Measurements from ENCODE around the gene ZBTB17. TPM values are rescaled to one million over a fixed set of nuclear protein-coding genes. Genes with fewer than 3 reads are reported as not detected.

ZBTB17 gene
- total and polyA plus RNA-seq, 2 of the 8 experiments (the other 6 are each of a cell fraction or from before 2014, with no cell fraction given) = 24.7 to 36.2 TPM

DNA sequence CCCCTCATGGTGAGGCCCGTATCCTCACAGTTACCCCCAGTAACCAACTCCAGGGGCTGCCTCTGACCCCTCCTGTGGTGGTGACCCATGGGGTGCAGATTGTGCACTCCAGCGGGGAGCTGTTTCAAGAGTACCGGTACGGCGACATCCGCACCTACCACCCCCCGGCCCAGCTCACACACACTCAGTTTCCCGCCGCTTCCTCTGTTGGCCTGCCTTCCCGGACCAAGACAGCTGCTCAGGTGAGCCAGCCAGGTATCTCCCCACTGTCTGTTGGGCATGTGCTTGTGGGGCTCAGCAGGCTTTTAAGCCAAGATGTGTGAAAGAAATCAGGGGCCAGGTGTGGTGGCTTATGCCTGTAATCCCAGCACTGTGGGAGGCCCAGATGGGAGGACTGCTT is 39.9 kb downstream of the ZBTB17 start:
- no peaks in the 10 kb centered on the region for H3K79me2 ChIP-seq (ENCODE audit: control insufficient read depth in 1 of 2, insufficient read depth in 2 of 2, low read length in 2 of 2)
- no peak overlapping the region for H2BK15ac ChIP-seq (ENCODE audit: low read length)
- H3K27ac ChIP-seq (ENCODE audit: low read depth, low read length) = no peak overlapping the region
- H3K4ac ChIP-seq (replicated peaks; ENCODE audit: insufficient read length, low read depth, low read length) = no peak overlapping the region
- no peaks in the 10 kb centered on the region for H3K23me2 ChIP-seq (ENCODE audit: low read depth, low read length)
- peaks cover 6 to 13% of the 10 kb centered on the region in 2 experiments for H4K20me1 ChIP-seq (replicated peaks in 1 of 2; ENCODE audit: control insufficient read depth in 1 of 2, insufficient read depth in 2 of 2, low read length in 2 of 2)
- H3K36me3 ChIP-seq (ENCODE audit: control insufficient read depth in 2 of 4, insufficient read depth in 4 of 4, low read length in 3 of 4) = peaks cover 29 to 76% (median 39%) of the 10 kb centered on the region in 4 experiments
- H2BK20ac ChIP-seq (ENCODE audit: low read length) = no peak overlapping the region
- no peak overlapping the region for H2BK120ac ChIP-seq (replicated peaks; ENCODE audit: low read depth, low read length)
- H3K14ac ChIP-seq (ENCODE audit: insufficient read length) = no peak overlapping the region
- no peak overlapping the region for H4K91ac ChIP-seq (replicated peaks; ENCODE audit: insufficient read length, low read length)
- DNase-seq (ENCODE audit: low read depth in 1 of 2, low spot score in 2 of 2) (no peak), FAIRE-seq (no peak)
- no peaks in the 10 kb centered on the region; a peak in 1 of 7 replicates for H3K27me3 ChIP-seq (replicated peaks in 1 of 4; ENCODE audit: control insufficient read depth in 3 of 4, extremely low read depth in 1 of 4, insufficient read depth in 3 of 4, low read length in 3 of 4)
- ChIA-PET POLR2A (ENCODE audit: partially characterized antibody) (interaction anchor here (1.4 kb wide), 1 partner anchor 12 kb away, joined by 3 read pairs; no protein-coding TSS in a partner anchor), CTCF (ENCODE audit: partially characterized antibody) (interaction anchor here (1.0 to 4.2 kb wide), 7 partner anchors 11 to 145 kb away, joined by 3 to 30 read pairs (median 15); no protein-coding TSS in a partner anchor)
- H2AFZ ChIP-seq (ENCODE audit: low read length) = no peak overlapping the region
- no peaks in the 10 kb centered on the region for H3K9me3 ChIP-seq (ENCODE audit: insufficient read depth in 2 of 2, low read depth in 1 of 2, low read length in 1 of 2)
- H4K8ac ChIP-seq (ENCODE audit: extremely low read depth, insufficient read depth, low read length) = no peak overlapping the region
- no peak overlapping the region; the same call in 1 of the 2 replicates for H2BK5ac ChIP-seq (ENCODE audit: low read depth, low read length)
- H3K23ac ChIP-seq (ENCODE audit: insufficient read length) = no peak overlapping the region
- no peak overlapping the region for H4K5ac ChIP-seq (ENCODE audit: insufficient read length, low read depth, low read length)
- no peak overlapping the region for H3K9ac ChIP-seq (replicated peaks in 1 of 4; ENCODE audit: extremely low read depth in 1 of 4, low read depth in 3 of 4, low read length in 3 of 4)
- no peak overlapping the region for H3K4me2 ChIP-seq (ENCODE audit: insufficient read depth in 1 of 2, low read depth in 2 of 2, low read length in 2 of 2)
- WGBS, 2 experiments (ENCODE audit: extremely low coverage in 1 of 2, insufficient coverage in 1 of 2, insufficient read length in 1 of 2, insufficient replicate concordance in 2 of 2, low coverage in 1 of 2, low lambda C conversion rate in 2 of 2, missing lambda C conversion rate in 1 of 2) = 100% methylated on average over 10 of the region's 10 CpGs; no CpG with 5 or more reads in 1 of the 2 experiments
- no peak overlapping the region for H2BK12ac ChIP-seq (ENCODE audit: low read depth, low read length)
- H3K18ac ChIP-seq (ENCODE audit: extremely low read depth, low read length) = no peak overlapping the region
- H2AK5ac ChIP-seq (ENCODE audit: low read depth, low read length) = no peak overlapping the region
- no peak for TF ChIP-seq GABPA (IDR thresholded peaks at IDR 0.05; ENCODE audit: borderline replicate concordance, insufficient read depth, low read length)
- TF ChIP-seq CBX8 (IDR thresholded peaks at IDR 0.05; ENCODE audit: borderline replicate concordance, low read depth, low read length) = no peak
- TF ChIP-seq TAF1 (IDR thresholded peaks at IDR 0.05; ENCODE audit: low read depth, low read length) = no peak
- no peak for TF ChIP-seq CBX5 (IDR thresholded peaks at IDR 0.05; ENCODE audit: low read depth, low read length)
- no peak for TF ChIP-seq RFX5 (IDR thresholded peaks at IDR 0.05; ENCODE audit: borderline replicate concordance, low read depth, low read length)
- no peak for TF ChIP-seq FOSL1 (IDR thresholded peaks at IDR 0.05; ENCODE audit: insufficient read depth, low read depth, low read length)
- TF ChIP-seq SRF (IDR thresholded peaks at IDR 0.05; ENCODE audit: low read depth, low read length) = no peak
- TF ChIP-seq TEAD4 (IDR thresholded peaks at IDR 0.05; ENCODE audit: low read depth, low read length) = no peak
- no peak for TF ChIP-seq SP4 (IDR thresholded peaks at IDR 0.05; ENCODE audit: low read length)
- no peak for TF ChIP-seq POU5F1 (IDR thresholded peaks at IDR 0.05; ENCODE audit: low read depth, low read length)
- no peak for TF ChIP-seq BACH1 (IDR thresholded peaks at IDR 0.05; ENCODE audit: low read length)
- TF ChIP-seq ASH2L (IDR thresholded peaks at IDR 0.05; ENCODE audit: low read length) = no peak
- no peak for TF ChIP-seq GTF2F1 (IDR thresholded peaks at IDR 0.05; ENCODE audit: borderline replicate concordance, low read depth, low read length)
- no peak for TF ChIP-seq TCF12 (IDR thresholded peaks at IDR 0.05; ENCODE audit: low read depth, low read length)
- TF ChIP-seq SIX5 (IDR thresholded peaks at IDR 0.05; ENCODE audit: low read depth, low read length) = no peak
- no peak for TF ChIP-seq EP300 (IDR thresholded peaks at IDR 0.05; ENCODE audit: borderline replicate concordance in 1 of 2, low read depth in 2 of 2, low read length in 2 of 2)
- no peak overlapping the region for H3K4me3 ChIP-seq (ENCODE audit: extremely low read depth in 1 of 4, insufficient read depth in 2 of 4, low read depth in 3 of 4, low read length in 4 of 4)
- no peaks in the 10 kb centered on the region; the same call in 1 of the 2 replicates for H3K79me1 ChIP-seq (ENCODE audit: low read depth, low read length)
- no peaks in the 10 kb centered on the region for H3K4me1 ChIP-seq (replicated peaks in 1 of 4; ENCODE audit: control insufficient read depth in 3 of 4, insufficient read depth in 4 of 4, low read length in 3 of 4)
- no peak overlapping the region for H3K56ac ChIP-seq (replicated peaks; ENCODE audit: insufficient read length, low read depth, low read length)

All from H1 (cell line).